Activated naive CD4-positive, alpha-beta T cell treated with anti-CD3 and anti-CD28 coated beads for 36 hours (primary cell): Measurements from ENCODE around the gene TOX3. TPM values are rescaled to one million over a fixed set of nuclear protein-coding genes. Genes with fewer than 3 reads are reported as not detected.

ENCODE experiments used
- CTCF ChIA-PET: fragments of 350-600 bp; sonication (Branson Sonifier 250); formaldehyde crosslinking; loops from one replicate; lab custom pipeline; 2021; ENCODE audit warnings: antibody characterized with exemption; lab: Charles Lee
- DNase-seq: peaks from one replicate; pipeline ENCODE4 v3.0.0-alpha.2; 2020
- H3K27ac Mint-ChIP-seq: one replicate; pipeline ENCODE4 v1.8.0; 2021; ENCODE audit warnings: mild to moderate bottlenecking, mixed read lengths
- H3K27me3 Mint-ChIP-seq: one replicate; pipeline ENCODE4 v1.8.0; 2021; ENCODE audit warnings: low read depth, mixed read lengths
- H3K36me3 Mint-ChIP-seq: one replicate; pipeline ENCODE4 v1.8.0; 2021; ENCODE audit warnings: low read depth, mixed read lengths
- H3K4me1 Mint-ChIP-seq: one replicate; pipeline ENCODE4 v1.8.0; 2021; ENCODE audit warnings: low read depth, mixed read lengths
- H3K4me3 Mint-ChIP-seq: one replicate; pipeline ENCODE4 v1.8.0; 2021; ENCODE audit warnings: mild to moderate bottlenecking, moderate library complexity, mixed read lengths
- H3K9me3 Mint-ChIP-seq: one replicate; pipeline ENCODE4 v1.8.0; 2021; ENCODE audit warnings: mixed read lengths
- intact Hi-C: fragments of 100-400 bp; cut with micrococcal nuclease; formaldehyde crosslinking; loops from one replicate; pipeline ENCODE4 v1.15.1; 2023
- total RNA-seq, 2 experiments: library from RNA; stranded (reverse); gene quantifications; one replicate each; pipeline ENCODE4 v1.2.3, GENCODE V29; 2021

Gene TOX3
- total RNA-seq, 2 experiments from 2014 or later: not detected

DNA sequence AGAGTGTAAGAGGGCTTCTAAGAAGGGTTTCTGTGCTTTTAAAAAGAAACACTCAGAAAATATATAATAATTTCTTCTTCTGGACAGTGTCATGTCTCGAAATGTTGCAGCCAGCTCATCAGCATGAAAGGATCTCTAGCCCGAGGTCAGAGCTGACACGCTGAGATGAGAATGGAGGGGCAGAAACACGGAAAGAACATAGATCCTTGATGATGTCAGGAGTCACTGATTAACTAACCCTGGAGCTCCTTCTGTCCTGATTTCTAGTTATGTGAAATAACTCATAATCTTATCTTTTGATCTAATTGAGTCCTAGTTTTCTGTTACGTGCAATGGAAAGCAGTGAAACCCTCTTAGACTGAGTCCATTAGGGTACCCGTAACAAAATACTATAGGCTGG is 10.3 kb upstream of the TOX3 start:
- peaks cover 2% of the 10 kb centered on the region for H3K27me3 Mint-ChIP-seq
- H3K9me3 Mint-ChIP-seq: peaks cover 9% of the 10 kb centered on the region
- H3K36me3 Mint-ChIP-seq: no peaks in the 10 kb centered on the region
- H3K4me1 Mint-ChIP-seq: no peaks in the 10 kb centered on the region
- H3K4me3 Mint-ChIP-seq: no peak overlapping the region
- no peak overlapping the region for H3K27ac Mint-ChIP-seq
- intact Hi-C loops: no loop called here
- CTCF ChIA-PET: no interaction called here
- no peak for DNase-seq

DNA sequence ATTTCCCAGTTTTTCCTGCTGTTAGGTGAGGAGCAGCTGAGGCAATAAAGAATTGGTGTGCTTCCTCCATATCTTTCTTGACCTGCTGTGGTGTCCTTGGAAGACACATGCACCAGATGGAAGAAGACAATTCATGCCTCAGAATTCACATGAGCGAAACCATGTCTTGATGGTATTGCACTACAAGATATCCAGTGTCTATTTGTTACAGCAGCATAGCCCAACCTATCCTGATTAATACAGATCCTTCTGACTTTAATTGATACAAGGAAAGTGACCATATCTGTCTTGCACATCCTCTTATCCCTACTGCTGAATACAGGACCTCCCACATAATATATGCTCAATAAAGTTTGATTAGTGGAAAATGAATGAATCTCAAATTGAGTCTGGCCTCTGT is 9.1 kb upstream of the TOX3 start:
- H3K4me3 Mint-ChIP-seq: no peak overlapping the region
- no peak overlapping the region for H3K27ac Mint-ChIP-seq
- intact Hi-C loops: no loop called here
- no peaks in the 10 kb centered on the region for H3K4me1 Mint-ChIP-seq
- no peaks in the 10 kb centered on the region for H3K36me3 Mint-ChIP-seq
- H3K27me3 Mint-ChIP-seq: peaks cover 2% of the 10 kb centered on the region
- CTCF ChIA-PET: no interaction called here
- DNase-seq: no peak
- peaks cover 9% of the 10 kb centered on the region for H3K9me3 Mint-ChIP-seq

DNA sequence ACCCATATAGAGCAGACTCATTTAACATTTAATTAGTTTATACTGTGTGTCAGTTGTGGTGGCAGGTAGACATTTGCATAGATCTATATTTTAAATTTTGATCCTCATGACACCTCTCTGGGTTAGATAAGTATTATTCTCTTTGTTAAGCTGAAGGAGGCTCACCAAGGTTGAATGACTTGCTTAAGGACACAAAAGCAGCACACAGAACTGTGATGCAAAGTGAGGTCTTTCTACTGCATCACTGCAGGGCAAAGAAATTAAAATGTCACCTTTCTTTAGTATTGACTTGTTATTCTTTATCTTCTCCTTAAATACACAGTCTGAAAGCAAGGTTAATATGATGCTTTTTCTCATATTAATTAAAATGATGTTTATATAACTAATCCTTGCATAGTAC is 8.6 kb upstream of the TOX3 start:
- no peak for DNase-seq
- no peak overlapping the region for H3K27ac Mint-ChIP-seq
- CTCF ChIA-PET: no interaction called here
- H3K4me3 Mint-ChIP-seq: no peak overlapping the region
- H3K36me3 Mint-ChIP-seq: no peaks in the 10 kb centered on the region
- no peaks in the 10 kb centered on the region for H3K4me1 Mint-ChIP-seq
- H3K27me3 Mint-ChIP-seq: peaks cover 5% of the 10 kb centered on the region
- intact Hi-C loops: no loop called here
- peaks cover 9% of the 10 kb centered on the region for H3K9me3 Mint-ChIP-seq

DNA sequence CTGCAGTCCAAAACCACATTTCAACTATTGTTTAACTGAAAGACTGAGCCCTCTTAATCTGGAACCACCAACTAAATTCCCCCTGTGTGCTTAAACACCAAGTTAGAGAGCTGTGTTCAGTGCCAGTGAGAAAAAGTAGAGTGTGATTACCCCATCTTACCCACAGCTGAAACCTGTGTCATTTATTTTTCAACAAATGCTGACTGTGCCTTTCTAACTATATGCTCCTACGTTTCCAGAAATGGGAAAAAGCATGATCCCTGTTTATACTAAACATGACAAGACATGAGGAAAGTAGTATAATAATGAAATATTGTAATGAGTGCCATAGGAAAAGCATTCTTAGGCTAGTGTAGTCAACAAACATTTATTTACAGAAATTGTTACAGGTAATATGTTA is 7.4 kb upstream of the TOX3 start:
- DNase-seq: no peak
- Mint-ChIP-seq H3K36me3 (no peaks in the 10 kb centered on the region), H3K4me1 (no peaks in the 10 kb centered on the region), H3K9me3 (peaks cover 9% of the 10 kb centered on the region), H3K4me3 (no peak overlapping the region), H3K27ac (no peak overlapping the region), H3K27me3 (peaks cover 9% of the 10 kb centered on the region)
- intact Hi-C loops: no loop called here
- CTCF ChIA-PET: no interaction called here

DNA sequence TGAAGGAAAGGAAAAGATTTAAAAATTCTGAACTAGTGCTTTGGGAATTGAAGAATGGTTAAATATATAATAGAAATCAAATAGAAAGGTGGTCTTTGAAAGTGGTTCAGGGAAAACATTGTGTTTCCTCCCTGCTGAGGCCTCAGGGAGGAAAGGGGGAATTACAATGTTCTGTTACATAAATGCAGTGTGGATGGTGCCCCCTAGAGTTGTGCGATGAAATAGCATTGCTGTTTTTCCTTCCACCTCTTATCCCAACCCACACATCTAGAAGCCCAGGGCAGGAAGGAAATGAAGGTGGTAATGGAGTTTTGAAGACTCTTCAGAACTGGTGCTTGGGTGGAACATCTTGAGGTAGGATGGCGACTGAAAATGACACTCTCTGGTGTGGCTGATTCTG is 6.4 kb upstream of the TOX3 start:
- DNase-seq: no peak
- Mint-ChIP-seq H3K9me3 (peaks cover 9% of the 10 kb centered on the region), H3K27me3 (peaks cover 19% of the 10 kb centered on the region), H3K27ac (no peak overlapping the region), H3K4me3 (no peak overlapping the region), H3K4me1 (no peaks in the 10 kb centered on the region), H3K36me3 (no peaks in the 10 kb centered on the region)
- intact Hi-C loops: no loop called here
- CTCF ChIA-PET: no interaction called here

DNA sequence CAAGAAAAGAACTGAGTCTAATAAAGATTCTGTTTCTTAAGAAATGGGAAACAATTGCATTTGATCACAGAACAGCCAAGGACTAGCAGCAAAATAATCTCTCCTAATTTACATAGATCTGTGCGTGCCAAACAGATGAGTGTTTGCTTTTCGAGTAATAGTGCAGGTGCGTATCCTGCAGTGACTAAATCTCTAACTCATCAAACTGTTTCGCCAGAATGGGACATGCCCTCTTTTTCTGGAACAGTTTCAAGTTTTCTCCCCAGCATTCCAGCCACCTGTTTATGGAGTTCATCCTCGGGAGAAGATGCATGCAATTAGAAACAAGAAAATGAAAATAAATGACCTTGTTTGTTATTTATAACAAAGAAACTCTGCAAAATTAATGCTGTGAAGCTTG is 5.7 kb upstream of the TOX3 start:
- intact Hi-C loops: no loop called here
- Mint-ChIP-seq H3K4me1 (no peaks in the 10 kb centered on the region), H3K4me3 (no peak overlapping the region)

DNA sequence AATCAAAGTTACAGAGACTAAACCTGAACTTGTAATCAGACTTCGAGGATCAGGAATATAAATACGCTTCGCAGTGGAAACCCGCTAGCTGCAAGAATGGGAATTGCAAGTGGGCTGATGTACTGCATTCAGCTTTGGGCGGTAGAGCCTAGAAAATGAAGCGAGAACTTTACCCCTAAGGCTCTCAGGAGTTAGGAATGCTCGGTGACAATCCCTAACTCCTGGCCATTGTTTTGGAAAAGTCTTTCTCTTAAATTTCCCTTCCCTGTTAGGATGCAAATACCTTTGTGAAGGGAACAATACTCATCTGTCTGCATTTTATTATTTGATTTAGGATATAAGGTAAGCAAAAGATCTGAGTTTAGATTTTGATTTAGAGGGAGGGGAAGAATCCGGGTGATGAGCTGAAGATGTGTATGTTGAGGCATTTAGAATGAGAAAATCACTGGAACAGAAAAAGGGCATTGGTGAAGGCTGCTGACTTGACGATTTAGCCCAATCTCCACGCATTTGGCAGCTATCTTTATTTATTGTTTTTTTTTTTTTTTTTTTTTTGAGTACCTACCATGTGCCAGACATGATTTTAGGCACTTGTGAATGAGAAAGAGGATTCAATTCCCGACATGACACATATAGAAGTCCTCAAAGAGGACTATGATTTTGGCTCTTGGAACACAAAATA is 2.2 kb upstream of the TOX3 start:
- no peak for DNase-seq
- intact Hi-C loops: no loop called here
- peaks cover 7% of the 10 kb centered on the region for H3K4me1 Mint-ChIP-seq
- CTCF ChIA-PET: no interaction called here
- no peak overlapping the region for H3K4me3 Mint-ChIP-seq
- H3K27me3 Mint-ChIP-seq: peaks cover 43% of the 10 kb centered on the region
- no peaks in the 10 kb centered on the region for H3K9me3 Mint-ChIP-seq
- H3K27ac Mint-ChIP-seq: no peak overlapping the region
- peaks cover 2% of the 10 kb centered on the region for H3K36me3 Mint-ChIP-seq

More for the DNA sequence above, 5.7 kb upstream of the TOX3 start:
- Mint-ChIP-seq H3K36me3 (no peaks in the 10 kb centered on the region), H3K27me3 (peaks cover 25% of the 10 kb centered on the region), H3K9me3 (peaks cover 9% of the 10 kb centered on the region), H3K27ac (no peak overlapping the region)
- CTCF ChIA-PET: no interaction called here
- DNase-seq: no peak

DNA sequence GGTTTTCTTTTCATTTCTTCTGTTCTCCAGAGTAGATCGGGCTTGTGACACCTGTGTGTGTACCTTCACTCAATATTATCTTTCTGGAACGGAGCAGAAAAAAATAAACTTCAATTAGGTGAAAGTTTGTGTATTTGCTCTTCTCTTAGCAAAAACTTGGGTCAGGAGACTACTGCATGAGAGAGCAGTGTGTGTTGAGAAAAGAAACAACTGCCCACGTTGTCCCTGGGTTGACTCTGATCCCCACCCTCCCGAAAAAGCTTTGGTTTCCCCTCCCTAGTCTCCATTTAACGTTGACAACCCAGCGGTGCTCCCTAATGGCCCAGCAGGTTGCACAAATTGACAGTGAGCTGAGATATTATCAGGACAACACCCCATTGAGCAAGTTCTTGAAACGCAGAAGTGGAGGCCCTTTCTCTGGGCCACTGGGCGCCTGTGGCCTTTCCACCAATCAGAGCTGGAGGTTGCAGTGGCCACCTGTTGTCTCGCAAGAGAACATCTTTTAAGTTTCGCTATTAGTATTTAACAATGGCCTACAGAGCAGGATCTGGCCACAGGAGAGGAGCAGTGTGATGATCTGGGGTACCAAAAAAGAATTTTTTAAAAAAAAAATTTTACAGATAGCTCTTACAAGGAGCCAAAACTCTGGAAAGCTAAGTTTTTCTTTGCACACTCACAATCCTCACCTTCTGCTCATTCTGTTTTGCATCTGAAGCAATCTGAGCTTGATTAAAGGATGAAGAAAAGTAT is 1.5 kb upstream of the TOX3 start:
- intact Hi-C loops: no loop called here
- CTCF ChIA-PET: no interaction called here
- H3K4me1 Mint-ChIP-seq: peaks cover 7% of the 10 kb centered on the region
- DNase-seq: no peak
- H3K4me3 Mint-ChIP-seq: no peak overlapping the region
- peaks cover 2% of the 10 kb centered on the region for H3K36me3 Mint-ChIP-seq
- peaks cover 48% of the 10 kb centered on the region for H3K27me3 Mint-ChIP-seq
- no peaks in the 10 kb centered on the region for H3K9me3 Mint-ChIP-seq
- no peak overlapping the region for H3K27ac Mint-ChIP-seq

DNA sequence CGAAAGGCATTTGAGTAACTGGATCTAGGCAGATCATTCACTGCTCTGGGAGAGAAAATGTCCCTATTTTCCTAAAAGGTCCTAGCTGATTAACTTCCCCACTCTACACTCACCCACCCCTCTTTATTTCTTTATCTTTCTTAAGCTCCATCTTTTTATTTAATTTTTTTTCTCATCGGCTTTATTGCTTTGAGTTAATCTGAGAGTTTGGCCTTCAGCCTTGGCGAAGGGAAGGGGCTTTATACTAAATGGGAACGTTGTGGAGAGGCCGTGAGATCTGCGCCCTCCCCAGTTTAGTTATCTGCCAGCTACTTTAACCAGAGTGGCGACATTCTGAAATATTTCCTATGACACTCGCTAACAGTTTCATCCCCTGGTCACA is 882 bp upstream of the TOX3 start:
- Mint-ChIP-seq H3K27me3 (peaks cover 48% of the 10 kb centered on the region), H3K4me1 (peaks cover 7% of the 10 kb centered on the region), H3K36me3 (peaks cover 2% of the 10 kb centered on the region), H3K27ac (no peak overlapping the region), H3K9me3 (no peaks in the 10 kb centered on the region), H3K4me3 (no peak overlapping the region)
- intact Hi-C loops: no loop called here
- CTCF ChIA-PET: no interaction called here
- DNase-seq: no peak

DNA sequence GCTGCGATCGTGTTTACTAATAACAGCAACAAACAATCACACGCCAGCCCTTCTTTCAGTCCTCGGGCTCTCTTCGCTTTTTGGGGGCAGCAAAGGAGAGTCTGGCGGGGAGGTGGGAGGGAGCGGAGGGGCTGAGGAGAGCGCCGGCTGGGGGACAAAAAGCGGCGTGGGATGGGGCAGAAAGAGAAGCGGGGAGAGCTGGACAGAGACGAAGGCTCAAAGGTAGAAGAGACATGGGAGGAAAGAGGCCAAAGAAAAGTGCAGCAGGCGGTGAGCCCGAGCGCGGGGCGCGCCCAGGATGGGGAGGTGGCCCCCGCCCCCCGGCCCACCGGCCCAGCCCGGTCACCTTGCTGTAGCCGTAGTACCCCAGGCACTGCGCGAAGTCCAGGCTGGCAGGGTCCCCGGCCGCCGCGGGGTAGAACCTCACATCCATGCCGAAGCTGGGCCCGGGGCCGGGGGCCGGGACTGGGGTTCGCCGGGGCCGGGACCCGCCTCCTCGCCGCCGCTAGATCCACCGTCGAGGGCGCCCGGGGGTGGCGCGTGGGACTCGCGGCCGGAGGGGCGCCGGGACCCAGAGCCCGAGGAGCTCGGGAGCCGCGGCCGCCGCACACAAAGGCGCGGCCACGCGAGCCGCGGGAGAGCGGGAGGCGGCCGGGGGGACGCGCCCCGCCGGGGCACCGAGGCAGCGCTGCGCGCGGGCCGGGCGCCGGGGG is 496 bp downstream of the TOX3 start:
- H3K36me3 Mint-ChIP-seq: peaks cover 2% of the 10 kb centered on the region
- H3K4me3 Mint-ChIP-seq: no peak overlapping the region
- DNase-seq: no peak
- no peak overlapping the region for H3K27ac Mint-ChIP-seq
- CTCF ChIA-PET: no interaction called here
- H3K4me1 Mint-ChIP-seq: peaks cover 7% of the 10 kb centered on the region
- peaks cover 52% of the 10 kb centered on the region for H3K27me3 Mint-ChIP-seq
- H3K9me3 Mint-ChIP-seq: peaks cover 2% of the 10 kb centered on the region
- intact Hi-C loops: no loop called here

DNA sequence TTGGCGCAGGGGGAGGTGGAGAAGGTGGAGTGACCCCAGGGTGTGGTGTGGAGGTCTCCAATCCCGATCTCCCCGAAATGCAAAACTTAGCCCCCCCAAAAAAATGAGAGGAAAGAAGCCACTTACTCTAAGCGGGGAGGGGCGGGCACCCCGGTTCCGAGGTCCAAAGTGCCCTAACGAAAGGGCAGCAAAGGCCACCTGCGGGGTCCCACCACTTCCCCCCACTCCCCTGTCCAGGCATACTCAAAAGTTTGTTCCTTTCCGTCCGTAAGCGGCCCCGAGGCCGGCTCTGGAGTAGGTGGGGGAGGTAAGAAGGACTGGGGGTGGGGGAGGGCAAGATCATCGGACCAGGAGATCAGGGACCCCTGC is 1.1 kb downstream of the TOX3 start:
- Mint-ChIP-seq H3K27me3 (peaks cover 52% of the 10 kb centered on the region), H3K4me1 (peaks cover 7% of the 10 kb centered on the region), H3K4me3 (no peak overlapping the region), H3K9me3 (peaks cover 2% of the 10 kb centered on the region), H3K36me3 (peaks cover 2% of the 10 kb centered on the region), H3K27ac (no peak overlapping the region)
- DNase-seq: no peak
- CTCF ChIA-PET: no interaction called here
- intact Hi-C loops: no loop called here

DNA sequence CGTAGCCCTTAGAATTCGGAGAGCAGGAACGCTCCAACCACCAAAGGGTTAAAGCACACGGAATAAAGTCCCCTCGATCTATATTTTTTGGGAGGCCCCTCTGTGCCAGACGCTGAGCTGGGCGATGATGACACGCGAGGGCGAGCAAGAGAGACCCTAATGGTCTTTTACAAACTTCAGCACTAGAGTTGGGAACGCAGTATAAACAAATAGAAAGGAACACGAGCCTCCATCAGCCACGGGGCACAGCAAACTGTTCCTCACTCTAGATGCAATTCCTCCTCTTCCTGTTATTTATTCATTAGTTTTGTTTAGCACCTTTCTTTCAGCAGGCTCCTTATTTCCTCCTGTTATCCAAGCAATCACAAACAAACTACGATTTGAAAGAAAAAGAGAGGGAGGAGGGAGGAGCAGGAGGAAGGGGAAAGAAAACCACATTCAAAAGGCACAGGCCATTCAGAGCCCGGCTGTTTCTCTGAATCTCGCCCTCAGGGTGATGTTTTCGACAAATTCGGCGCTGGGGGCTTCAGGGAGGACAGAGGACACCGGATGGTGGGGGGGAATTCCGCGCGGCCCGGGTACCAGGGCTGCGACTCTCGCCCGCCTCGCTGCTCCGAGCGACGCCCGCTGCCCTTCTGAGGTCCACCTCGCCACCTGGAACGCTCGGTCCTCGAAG is 1.6 kb downstream of the TOX3 start:
- H3K27ac Mint-ChIP-seq: no peak overlapping the region
- H3K4me3 Mint-ChIP-seq: no peak overlapping the region
- H3K27me3 Mint-ChIP-seq: peaks cover 47% of the 10 kb centered on the region
- H3K36me3 Mint-ChIP-seq: peaks cover 2% of the 10 kb centered on the region
- intact Hi-C loops: no loop called here
- H3K4me1 Mint-ChIP-seq: peaks cover 7% of the 10 kb centered on the region
- CTCF ChIA-PET: no interaction called here
- no peak for DNase-seq
- H3K9me3 Mint-ChIP-seq: peaks cover 4% of the 10 kb centered on the region
